Activated CD4-positive, CD25-positive, alpha-beta regulatory T cell treated with anti-CD3 and anti-CD28 coated beads, Interleukin-2, amount 50 U/mL, for 24 hours (primary cell): ENCODE measurements around the gene PTH.

Source experiments
- ATAC-seq, 2 donors: fragments of 150-1000 bp; cut with Tn5 transposase; one replicate each; pipeline ENCODE4 v1.10.0; 2021; ENCODE audit warnings: mild to moderate bottlenecking in 1 of 2, moderate library complexity in 1 of 2

Gene PTH

GRCh38 chr11:13448876-13449275 lies 46.9 kb downstream of the PTH start:
- no peak for ATAC-seq

GRCh38 chr11:13446444-13446843 lies 49.4 kb downstream of the PTH start:
- ATAC-seq, result no peak

GRCh38 chr11:13445588-13445987 lies 50.2 kb downstream of the PTH start:
- no peak for ATAC-seq
